ENCODE measurements around the gene SERPINE3. TPM values are rescaled to one million over a fixed set of nuclear protein-coding genes. Genes with fewer than 3 reads are reported as not detected.

The SERPINE3 gene
- total RNA-seq, 2 experiments from 2014 or later: not detected

DNA sequence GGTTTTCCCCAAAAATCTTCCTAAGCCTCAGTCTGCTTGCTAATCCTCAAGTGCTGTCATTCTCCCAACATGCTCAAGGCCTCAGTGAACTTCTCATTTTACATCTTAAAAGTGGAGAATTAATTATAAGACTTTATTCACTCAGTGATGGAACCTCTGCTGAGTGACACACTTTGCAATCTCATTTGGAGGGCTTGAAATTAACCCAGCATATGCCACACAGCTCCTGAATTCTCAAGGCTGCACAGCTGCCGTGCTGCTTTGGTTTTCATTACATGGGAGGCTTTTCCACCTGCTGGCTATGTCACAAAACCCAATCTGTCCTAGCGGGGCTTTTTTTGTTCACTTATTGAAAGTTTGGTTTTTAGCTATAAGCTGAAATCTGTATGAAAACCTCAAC is 28.3 kb upstream of the SERPINE3 start:
- no TSS peak for BruUV-seq (replicated peaks)
- CTCF ChIA-PET (ENCODE audit: unreplicated experiment): no interaction called here
- no peaks in the 10 kb centered on the region for H3K79me2 ChIP-seq (ENCODE audit: insufficient read depth, low read depth, low read length)
- no peak overlapping the region for H2AFZ ChIP-seq (ENCODE audit: low read length)
- H3K9me2 ChIP-seq (ENCODE audit: insufficient read depth, low read length): no peaks in the 10 kb centered on the region
- H3K4me3 ChIP-seq (ENCODE audit: low read depth, low read length, poor library complexity, severe bottlenecking): no peak overlapping the region
- POLR2A ChIA-PET: interaction anchor here (0.6 to 0.9 kb wide), 2 partner anchors 69 to 315 kb away, joined by 3 to 4 read pairs; no protein-coding TSS in a partner anchor
- no peaks in the 10 kb centered on the region for H3K36me3 ChIP-seq (ENCODE audit: insufficient read depth, low read length)
- H3K27ac ChIP-seq (ENCODE audit: low read depth, low read length, poor library complexity, severe bottlenecking): no peak overlapping the region
- intact Hi-C loops (cut with micrococcal nuclease; ENCODE audit: unreplicated experiment): no loop called here
- H3K4me2 ChIP-seq (ENCODE audit: low read length): no peak overlapping the region
- H3K9me3 ChIP-seq (ENCODE audit: low read length): no peaks in the 10 kb centered on the region
- H4K20me1 ChIP-seq (ENCODE audit: insufficient read depth, low read length): no peaks in the 10 kb centered on the region
- no peaks in the 10 kb centered on the region for H3K4me1 ChIP-seq (ENCODE audit: insufficient read depth, low read length, poor library complexity, severe bottlenecking)
- no peak for DNase-seq (ENCODE audit: low spot score)
- TF ChIP-seq EZH2phosphoT487 (IDR thresholded peaks at IDR 0.05; ENCODE audit: borderline replicate concordance, low read depth, low read length): no peak
- TF ChIP-seq, protein P1, sequence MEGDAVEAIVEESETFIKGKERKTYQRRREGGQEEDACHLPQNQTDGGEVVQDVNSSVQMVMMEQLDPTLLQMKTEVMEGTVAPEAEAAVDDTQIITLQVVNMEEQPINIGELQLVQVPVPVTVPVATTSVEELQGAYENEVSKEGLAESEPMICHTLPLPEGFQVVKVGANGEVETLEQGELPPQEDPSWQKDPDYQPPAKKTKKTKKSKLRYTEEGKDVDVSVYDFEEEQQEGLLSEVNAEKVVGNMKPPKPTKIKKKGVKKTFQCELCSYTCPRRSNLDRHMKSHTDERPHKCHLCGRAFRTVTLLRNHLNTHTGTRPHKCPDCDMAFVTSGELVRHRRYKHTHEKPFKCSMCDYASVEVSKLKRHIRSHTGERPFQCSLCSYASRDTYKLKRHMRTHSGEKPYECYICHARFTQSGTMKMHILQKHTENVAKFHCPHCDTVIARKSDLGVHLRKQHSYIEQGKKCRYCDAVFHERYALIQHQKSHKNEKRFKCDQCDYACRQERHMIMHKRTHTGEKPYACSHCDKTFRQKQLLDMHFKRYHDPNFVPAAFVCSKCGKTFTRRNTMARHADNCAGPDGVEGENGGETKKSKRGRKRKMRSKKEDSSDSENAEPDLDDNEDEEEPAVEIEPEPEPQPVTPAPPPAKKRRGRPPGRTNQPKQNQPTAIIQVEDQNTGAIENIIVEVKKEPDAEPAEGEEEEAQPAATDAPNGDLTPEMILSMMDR (conservative IDR thresholded peaks at IDR 0.05; ENCODE audit: low read length): no peak

DNA sequence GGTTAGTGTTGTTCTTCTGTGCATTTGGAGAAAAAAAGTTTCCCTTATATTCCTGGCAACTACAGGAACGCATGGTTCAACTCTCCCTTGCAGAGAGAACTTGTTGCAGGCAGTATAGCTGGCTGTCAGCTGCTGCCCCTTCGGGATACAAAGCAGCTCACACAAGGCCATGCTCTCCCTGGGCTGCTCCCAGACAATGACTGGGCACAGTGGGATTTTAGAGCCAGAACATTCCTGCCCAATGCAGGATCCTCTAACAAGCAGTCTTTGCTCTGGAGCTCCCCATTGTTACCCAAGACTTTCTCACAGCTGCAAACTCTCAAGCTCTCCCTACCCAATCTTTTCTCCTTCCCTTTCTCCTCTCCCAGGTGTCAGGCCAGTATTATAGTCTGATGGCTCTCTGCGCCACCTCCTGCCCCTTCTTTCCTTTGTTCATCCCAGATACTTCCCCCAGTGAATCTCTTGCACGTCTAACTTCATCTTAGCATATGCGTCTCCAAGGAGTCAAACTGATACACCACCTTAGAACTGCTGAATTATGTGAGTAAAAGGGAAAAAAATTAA is 27.5 kb upstream of the SERPINE3 start:
- H3K4me1 ChIP-seq (ENCODE audit: insufficient read depth, low read length, poor library complexity, severe bottlenecking): no peaks in the 10 kb centered on the region
- intact Hi-C loops (cut with micrococcal nuclease; ENCODE audit: unreplicated experiment): no loop called here
- no TSS peak for BruUV-seq (replicated peaks)
- no peaks in the 10 kb centered on the region for H3K36me3 ChIP-seq (ENCODE audit: insufficient read depth, low read length)
- H3K79me2 ChIP-seq (ENCODE audit: insufficient read depth, low read depth, low read length): no peaks in the 10 kb centered on the region
- POLR2A ChIA-PET: interaction anchor here (0.6 to 0.9 kb wide), 3 partner anchors 38 to 315 kb away, joined by 3 to 4 read pairs (median 3); no protein-coding TSS in a partner anchor
- no peak overlapping the region for H3K27ac ChIP-seq (ENCODE audit: low read depth, low read length, poor library complexity, severe bottlenecking)
- H3K4me2 ChIP-seq (ENCODE audit: low read length): no peak overlapping the region
- no peak for TF ChIP-seq EZH2phosphoT487 (IDR thresholded peaks at IDR 0.05; ENCODE audit: borderline replicate concordance, low read depth, low read length)
- TF ChIP-seq, protein P1 (conservative IDR thresholded peaks at IDR 0.05; ENCODE audit: low read length): no peak
- H3K9me2 ChIP-seq (ENCODE audit: insufficient read depth, low read length): no peaks in the 10 kb centered on the region
- no peak overlapping the region for H3K4me3 ChIP-seq (ENCODE audit: low read depth, low read length, poor library complexity, severe bottlenecking)
- H2AFZ ChIP-seq (ENCODE audit: low read length): no peak overlapping the region
- H4K20me1 ChIP-seq (ENCODE audit: insufficient read depth, low read length): no peaks in the 10 kb centered on the region
- CTCF ChIA-PET (ENCODE audit: unreplicated experiment): no interaction called here
- no peaks in the 10 kb centered on the region for H3K9me3 ChIP-seq (ENCODE audit: low read length)
- DNase-seq (ENCODE audit: low spot score): no peak

DNA sequence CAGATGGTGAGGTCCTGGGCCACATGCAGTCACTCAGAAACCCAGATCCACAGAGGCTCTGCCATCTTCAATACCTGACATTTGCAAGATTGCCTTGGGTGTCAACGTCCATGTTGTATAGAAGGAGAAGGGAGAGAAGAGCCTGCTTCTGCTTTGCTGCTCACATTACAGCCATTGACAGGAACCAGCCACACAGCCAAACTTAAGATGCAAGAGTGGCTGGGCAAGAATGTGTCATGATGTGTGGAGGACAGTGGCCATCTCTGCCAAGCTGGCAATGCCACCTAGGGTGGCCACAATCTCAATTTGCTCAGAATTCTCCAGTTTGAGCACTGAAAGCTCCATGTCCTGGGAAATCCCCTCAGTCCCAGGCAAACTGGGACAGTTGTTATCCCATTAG is 25.9 kb upstream of the SERPINE3 start:
- Histone ChIP-seq H4K20me1 (ENCODE audit: insufficient read depth, low read length) (no peaks in the 10 kb centered on the region), H3K79me2 (ENCODE audit: insufficient read depth, low read depth, low read length) (no peaks in the 10 kb centered on the region), H3K9me2 (ENCODE audit: insufficient read depth, low read length) (no peaks in the 10 kb centered on the region), H3K4me2 (ENCODE audit: low read length) (no peak overlapping the region), H2AFZ (ENCODE audit: low read length) (no peak overlapping the region), H3K27ac (ENCODE audit: low read depth, low read length, poor library complexity, severe bottlenecking) (no peak overlapping the region), H3K4me1 (ENCODE audit: insufficient read depth, low read length, poor library complexity, severe bottlenecking) (no peaks in the 10 kb centered on the region), H3K36me3 (ENCODE audit: insufficient read depth, low read length) (no peaks in the 10 kb centered on the region), H3K4me3 (ENCODE audit: low read depth, low read length, poor library complexity, severe bottlenecking) (no peak overlapping the region), H3K9me3 (ENCODE audit: low read length) (no peaks in the 10 kb centered on the region)
- no peak for TF ChIP-seq EZH2phosphoT487 (IDR thresholded peaks at IDR 0.05; ENCODE audit: borderline replicate concordance, low read depth, low read length)
- TF ChIP-seq, protein P1 (conservative IDR thresholded peaks at IDR 0.05; ENCODE audit: low read length): no peak
- no peak for DNase-seq (ENCODE audit: low spot score)
- ChIA-PET CTCF (ENCODE audit: unreplicated experiment) (no interaction called here), POLR2A (no interaction called here)
- no TSS peak for BruUV-seq (replicated peaks)
- intact Hi-C loops (cut with micrococcal nuclease; ENCODE audit: unreplicated experiment): no loop called here
